GM12872 (cell line): ENCODE data around the gene HOXB7.

Experiments
- TF ChIP-seq, protein P1 (sequence below): IDR thresholded peaks from 3 replicates; pipeline ENCODE4 v1.5.1; 2011; ENCODE audit warnings: low read depth, mild to moderate bottlenecking, low read length, moderate library complexity; ENCODE audit not compliant: insufficient read depth

The HOXB7 gene

GRCh38 chr17:48568499-48569239 is 42.1 kb downstream of the HOXB7 start:
- TF ChIP-seq, protein P1, sequence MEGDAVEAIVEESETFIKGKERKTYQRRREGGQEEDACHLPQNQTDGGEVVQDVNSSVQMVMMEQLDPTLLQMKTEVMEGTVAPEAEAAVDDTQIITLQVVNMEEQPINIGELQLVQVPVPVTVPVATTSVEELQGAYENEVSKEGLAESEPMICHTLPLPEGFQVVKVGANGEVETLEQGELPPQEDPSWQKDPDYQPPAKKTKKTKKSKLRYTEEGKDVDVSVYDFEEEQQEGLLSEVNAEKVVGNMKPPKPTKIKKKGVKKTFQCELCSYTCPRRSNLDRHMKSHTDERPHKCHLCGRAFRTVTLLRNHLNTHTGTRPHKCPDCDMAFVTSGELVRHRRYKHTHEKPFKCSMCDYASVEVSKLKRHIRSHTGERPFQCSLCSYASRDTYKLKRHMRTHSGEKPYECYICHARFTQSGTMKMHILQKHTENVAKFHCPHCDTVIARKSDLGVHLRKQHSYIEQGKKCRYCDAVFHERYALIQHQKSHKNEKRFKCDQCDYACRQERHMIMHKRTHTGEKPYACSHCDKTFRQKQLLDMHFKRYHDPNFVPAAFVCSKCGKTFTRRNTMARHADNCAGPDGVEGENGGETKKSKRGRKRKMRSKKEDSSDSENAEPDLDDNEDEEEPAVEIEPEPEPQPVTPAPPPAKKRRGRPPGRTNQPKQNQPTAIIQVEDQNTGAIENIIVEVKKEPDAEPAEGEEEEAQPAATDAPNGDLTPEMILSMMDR, result no peak

DNA sequence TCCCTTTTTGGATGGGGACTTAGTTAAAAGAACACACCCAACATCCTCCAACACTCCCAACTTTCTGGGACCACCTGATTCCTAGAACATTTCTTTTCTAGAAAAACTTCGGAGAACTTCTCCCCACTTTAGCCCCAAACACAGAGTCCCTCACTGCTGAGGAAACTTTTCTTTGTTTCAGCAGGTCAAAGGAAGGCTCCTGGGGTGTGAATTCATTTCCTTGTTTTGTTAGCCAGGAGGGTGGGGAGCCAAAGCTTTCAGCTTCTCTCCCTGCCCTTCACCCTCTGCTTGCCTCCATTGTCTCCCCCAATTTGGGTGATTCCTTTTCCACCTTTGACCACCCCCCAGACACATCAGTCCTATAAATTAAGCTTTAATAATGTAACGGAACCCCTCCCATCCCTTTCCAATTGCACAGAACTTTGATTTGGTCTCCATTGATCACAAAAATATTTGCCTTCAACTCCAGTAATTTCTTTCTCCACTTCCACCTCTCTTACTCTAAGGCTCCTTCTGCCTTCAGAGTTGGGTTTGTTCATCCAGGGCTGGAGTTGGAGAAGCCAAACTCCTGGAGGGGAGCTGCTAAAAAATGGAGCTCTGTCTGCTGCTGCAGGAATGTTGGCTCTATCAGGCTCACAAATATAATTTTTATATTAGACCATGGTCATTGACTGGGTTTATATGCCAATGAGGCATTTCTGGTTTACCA is 43.0 kb downstream of the HOXB7 start:
- TF ChIP-seq, protein P1, result no peak

DNA sequence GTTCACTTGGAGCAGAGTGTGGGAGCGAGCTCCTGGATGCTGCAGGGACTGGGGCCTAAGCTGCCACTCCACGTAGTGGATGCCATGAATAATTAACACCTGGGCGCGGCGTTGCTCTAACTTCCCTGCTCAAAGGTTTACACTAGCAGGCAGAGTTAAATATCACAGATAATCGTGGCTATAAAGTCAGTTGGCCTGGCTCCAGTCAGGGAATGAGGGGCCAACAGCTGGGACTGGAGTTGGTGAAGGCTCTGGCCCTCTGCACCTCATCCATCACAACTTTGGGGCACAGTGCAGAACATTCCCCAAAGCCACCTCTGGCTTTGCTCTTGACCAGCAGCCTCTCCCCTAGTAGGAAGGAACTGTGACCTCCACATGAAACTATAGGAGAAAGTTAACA is 43.6 kb downstream of the HOXB7 start:
- TF ChIP-seq, protein P1, result no peak

- TF ChIP-seq, protein P1, result no peak
Observed at GRCh38 chr17:48566717-48567116, 44.1 kb downstream of the HOXB7 start.

- TF ChIP-seq, protein P1, result no peak
Observed at GRCh38 chr17:48565925-48566710, 44.7 kb downstream of the HOXB7 start.

DNA sequence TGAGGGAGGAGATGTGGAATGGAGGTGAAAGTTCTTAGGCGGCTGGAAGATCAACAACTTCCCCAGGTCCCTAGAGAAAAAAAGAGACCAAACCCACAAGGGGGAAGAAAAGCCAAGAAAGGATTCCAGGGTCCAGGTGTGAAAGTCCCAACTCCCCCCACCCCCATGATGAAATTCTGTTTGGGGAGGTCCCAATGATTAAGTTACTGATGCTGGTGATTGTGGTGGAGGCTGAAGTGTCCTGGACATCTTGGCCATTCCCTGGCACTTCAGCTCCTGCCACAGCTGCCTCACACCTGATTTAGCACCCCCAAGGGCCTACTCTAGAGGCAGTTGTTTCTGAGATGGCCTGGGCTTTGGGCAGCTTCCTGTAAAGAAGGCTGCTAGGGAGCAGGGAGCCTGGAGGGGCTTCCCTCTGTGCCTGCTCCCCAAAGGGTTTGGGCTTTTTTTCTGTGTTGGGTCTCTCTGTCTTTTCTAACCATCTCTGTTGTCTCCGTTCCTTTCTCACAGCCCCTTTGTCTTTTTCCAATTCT is 45.7 kb downstream of the HOXB7 start:
- TF ChIP-seq, protein P1, result no peak
